Measurements from ENCODE around the gene SPHKAP. TPM values are rescaled to one million over a fixed set of nuclear protein-coding genes. Genes with fewer than 3 reads are reported as not detected.
"Not testable (repeated sequence)": the region's sequence is repeated elsewhere in the genome, so short reads cannot be mapped to it uniquely, and the experiment has no call there.

Gene SPHKAP
- 0.02 TPM in 1 of 2 replicates, not detected in the other for total RNA-seq (2014; rRNA removed; shearing (Covaris generic))

- DNase-seq (ENCODE audit: low spot score), result no peak
These were observed at the start of gene SPHKAP for GRCh38 chr2:228181098-228182019. SPHKAP (minus strand) TSS chr2:228181687; CDS start chr2:228181598, 89 bp downstream.

- DNase-seq (ENCODE audit: low spot score), result no peak
These were observed 46.0 kb upstream of the SPHKAP start for GRCh38 chr2:228227466-228227865.

GRCh38 chr2:228224410-228224809, 42.9 kb upstream of the SPHKAP start:
- DNase-seq (ENCODE audit: low spot score), result no peak

- not testable (repeated sequence) for DNase-seq (ENCODE audit: low spot score)
These were observed 37.1 kb upstream of the SPHKAP start for GRCh38 chr2:228218593-228218992.

- peak; percentile 37 for DNase-seq (ENCODE audit: low spot score)
These were observed 16.0 kb upstream of the SPHKAP start for GRCh38 chr2:228197504-228197903.

GRCh38 chr2:228180181-228181097, 1.0 kb downstream of the SPHKAP start:
- no peak for DNase-seq (ENCODE audit: low spot score)

- no peak for DNase-seq (ENCODE audit: low spot score)
These were observed 14.2 kb downstream of the SPHKAP start for GRCh38 chr2:228167290-228167689.

GRCh38 chr2:228164718-228165117, 16.8 kb downstream of the SPHKAP start:
- DNase-seq (ENCODE audit: low spot score), result no peak

- no peak for DNase-seq (ENCODE audit: low spot score)
These were observed 23.6 kb downstream of the SPHKAP start for GRCh38 chr2:228157841-228158240.

GRCh38 chr2:228144961-228145360, 36.5 kb downstream of the SPHKAP start:
- no peak for DNase-seq (ENCODE audit: low spot score)

- no peak for DNase-seq (ENCODE audit: low spot score)
These were observed 40.5 kb downstream of the SPHKAP start for GRCh38 chr2:228140934-228141528.

GRCh38 chr2:228136027-228136426, 45.5 kb downstream of the SPHKAP start:
- no peak for DNase-seq (ENCODE audit: low spot score)

- no peak for DNase-seq (ENCODE audit: low spot score)
These were observed 46.2 kb downstream of the SPHKAP start for GRCh38 chr2:228135300-228135699.

- DNase-seq (ENCODE audit: low spot score), result peak; percentile 60
These were observed 49.7 kb downstream of the SPHKAP start for GRCh38 chr2:228131833-228132232.

GRCh38 chr2:228126401-228126800, 55.1 kb downstream of the SPHKAP start:
- no peak for DNase-seq (ENCODE audit: low spot score)

- DNase-seq (ENCODE audit: low spot score), result no peak
These were observed 62.5 kb downstream of the SPHKAP start for GRCh38 chr2:228118940-228119339.

GRCh38 chr2:228107846-228108245, 73.6 kb downstream of the SPHKAP start:
- no peak for DNase-seq (ENCODE audit: low spot score)

- no peak for DNase-seq (ENCODE audit: low spot score)
These were observed 75.8 kb downstream of the SPHKAP start for GRCh38 chr2:228105526-228106250.

- no peak for DNase-seq (ENCODE audit: low spot score)
These were observed 77.3 kb downstream of the SPHKAP start for GRCh38 chr2:228104215-228104614.

GRCh38 chr2:228103379-228103778, 78.1 kb downstream of the SPHKAP start:
- no peak for DNase-seq (ENCODE audit: low spot score)

- no peak for DNase-seq (ENCODE audit: low spot score)
These were observed 78.5 kb downstream of the SPHKAP start for GRCh38 chr2:228102949-228103348.
